GM12878 (cell line): Measurements from ENCODE around the gene PHF20. TPM values are rescaled to one million over a fixed set of nuclear protein-coding genes. Genes with fewer than 3 reads are reported as not detected.

Source experiments
- BCL3 ChIP-seq: IDR thresholded peaks from 2 replicates; pipeline ENCODE4 v1.6.1; 2011; ENCODE audit warnings: borderline replicate concordance, low read depth, mild to moderate bottlenecking, moderate library complexity, low read length; ENCODE audit not compliant: insufficient read depth, poor library complexity, severe bottlenecking
- CBX5 ChIP-seq: sonication (generic); IDR thresholded peaks from 2 replicates; pipeline ENCODE4 v1.6.1; 2016; ENCODE audit warnings: low read depth, moderate library complexity, mild to moderate bottlenecking, inconsistent platforms
- CEBPZ ChIP-seq: fragments of 150-350 bp; IDR thresholded peaks from 2 replicates; pipeline ENCODE4 v1.6.1; 2016; ENCODE audit warnings: low read depth, low read length
- CHD1 ChIP-seq: IDR thresholded peaks from 2 replicates; pipeline ENCODE4 v1.6.1; 2012; ENCODE audit warnings: low read depth, low read length, improper control_type of control experiment
- CHD2 ChIP-seq: IDR thresholded peaks from 2 replicates; pipeline ENCODE4 v1.6.1; 2011; ENCODE audit warnings: low read depth, low read length, improper control_type of control experiment, borderline replicate concordance
- KAT2A ChIP-seq: conservative IDR thresholded peaks from 2 replicates; pipeline ENCODE4 v1.6.1; 2011; ENCODE audit warnings: low read depth, low read length; ENCODE audit not compliant: control insufficient read depth
- NR2C2 ChIP-seq: IDR thresholded peaks from 2 replicates; pipeline ENCODE4 v1.6.1; 2011; ENCODE audit warnings: borderline replicate concordance, low read depth; ENCODE audit not compliant: control insufficient read depth, insufficient read length
- RAD51 ChIP-seq: fragments of 450-650 bp; IDR thresholded peaks from 2 replicates; pipeline ENCODE4 v1.6.1; 2016; ENCODE audit warnings: moderate library complexity, mild to moderate bottlenecking, inconsistent platforms
- RB1 ChIP-seq: fragments of 450-650 bp; formaldehyde crosslinking; IDR thresholded peaks from 2 replicates; pipeline ENCODE4 v1.6.1; 2017; ENCODE audit warnings: mild to moderate bottlenecking, borderline replicate concordance
- RBBP5 ChIP-seq: fragments of 200-600 bp; sonication (generic); conservative IDR thresholded peaks from 2 replicates; pipeline ENCODE4 v1.6.1; 2016
- SIN3A ChIP-seq: IDR thresholded peaks from 2 replicates; pipeline ENCODE4 v1.6.1; 2012; ENCODE audit warnings: low read depth, low read length, improper control_type of control experiment
- ZSCAN29 ChIP-seq: fragments of 450-650 bp; IDR thresholded peaks from 2 replicates; pipeline ENCODE4 v1.6.1; 2017; ENCODE audit warnings: mild to moderate bottlenecking, moderate library complexity
- polyA plus RNA-seq, 11 experiments: library from polyadenylated mRNA; depleted of rRNA in 4 of 11; unstranded in 6 of 11; stranded (reverse) in 5 of 11; fragments of >200 nt; fragmentation: Nextera tagmentation in 4 of 11; fragmentation: Illumina TruSeq in 1 of 11; extraction: Ambion mirVana in 4 of 11; extraction: Trizol in 1 of 11; gene quantifications; 1 replicate in 1 of 11; 2 replicates in 10 of 11; pipeline versions ENCODE4 v1.2.1 to v1.2.3, GENCODE V29; 2011 to 2016; ENCODE audit warnings: inconsistent platforms in 2 of 11, missing spikeins in 2 of 11, low read depth in 1 of 11
- total RNA-seq, 4 experiments: library from RNA; depleted of rRNA in 3 of 4; stranded (reverse); fragments of >200 nt in 3 of 4; fragmentation: Illumina TruSeq in 1 of 4; extraction: Trizol in 1 of 4; gene quantifications; 2 replicates each; pipeline versions ENCODE4 v1.2.1 to v1.2.3, GENCODE V29; 2013 to 2021
- TF ChIP-seq, protein P1 (sequence below): fragments of 450-650 bp; IDR thresholded peaks from 2 replicates; pipeline ENCODE4 v1.6.1; 2017; ENCODE audit warnings: mild to moderate bottlenecking, moderate library complexity
- TF ChIP-seq, protein P2 (sequence below): fragments of 450-650 bp; formaldehyde crosslinking; IDR thresholded peaks from 2 replicates; pipeline ENCODE4 v1.4.0; 2022; ENCODE audit warnings: mild to moderate bottlenecking, moderate library complexity
- TF ChIP-seq, protein P3 (sequence below): IDR thresholded peaks from 2 replicates; pipeline ENCODE4 v1.6.1; 2011; ENCODE audit warnings: borderline replicate concordance, low read depth, mild to moderate bottlenecking, moderate library complexity, mixed read lengths, low read length; ENCODE audit not compliant: insufficient read depth; ENCODE audit errors: extremely low read length

Gene PHF20
- total and polyA plus RNA-seq, 10 of the 15 experiments (the other 5 are each of a cell fraction or from before 2014, with no cell fraction given), result 31.6 to 91.2 (median 46.8) TPM

DNA sequence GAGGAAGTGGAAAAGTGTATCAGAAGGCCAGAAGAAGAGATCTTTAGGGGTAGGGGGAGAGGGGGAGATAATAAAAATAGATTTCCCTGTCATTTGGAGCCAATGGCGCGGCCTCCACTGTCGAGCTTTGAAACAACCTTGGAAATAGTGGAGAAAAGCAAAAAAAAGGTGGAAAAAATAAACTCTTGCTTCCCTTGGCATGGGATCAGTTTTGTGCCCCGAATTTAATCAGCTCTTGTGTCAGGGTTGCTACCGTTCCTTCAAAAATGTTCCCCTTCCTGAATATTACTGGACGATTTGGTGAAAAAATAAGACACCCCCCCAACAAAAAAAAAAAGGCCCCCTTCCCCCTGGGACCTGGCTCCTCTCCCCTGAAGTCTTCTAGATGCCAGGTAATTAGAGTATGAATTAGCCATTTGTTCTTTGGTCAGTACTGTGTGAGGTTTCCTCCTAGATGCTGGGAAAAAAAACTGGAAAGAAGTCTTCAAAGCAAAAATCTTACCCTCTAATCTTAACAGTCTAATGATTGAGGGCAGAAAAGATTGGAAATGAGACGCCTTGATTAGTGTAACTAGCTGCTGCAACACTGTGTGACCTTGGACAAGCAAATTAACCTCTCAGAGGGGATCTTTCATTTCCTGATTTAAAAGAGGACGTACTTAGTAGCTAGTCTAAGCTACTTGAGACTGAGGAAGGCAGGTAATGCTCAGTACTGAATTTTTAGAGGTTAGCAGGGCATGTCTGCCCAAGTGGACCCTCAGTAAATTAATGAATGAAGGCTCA lies 28.9 kb upstream of the PHF20 start (continued):
- TF ChIP-seq, protein P1, sequence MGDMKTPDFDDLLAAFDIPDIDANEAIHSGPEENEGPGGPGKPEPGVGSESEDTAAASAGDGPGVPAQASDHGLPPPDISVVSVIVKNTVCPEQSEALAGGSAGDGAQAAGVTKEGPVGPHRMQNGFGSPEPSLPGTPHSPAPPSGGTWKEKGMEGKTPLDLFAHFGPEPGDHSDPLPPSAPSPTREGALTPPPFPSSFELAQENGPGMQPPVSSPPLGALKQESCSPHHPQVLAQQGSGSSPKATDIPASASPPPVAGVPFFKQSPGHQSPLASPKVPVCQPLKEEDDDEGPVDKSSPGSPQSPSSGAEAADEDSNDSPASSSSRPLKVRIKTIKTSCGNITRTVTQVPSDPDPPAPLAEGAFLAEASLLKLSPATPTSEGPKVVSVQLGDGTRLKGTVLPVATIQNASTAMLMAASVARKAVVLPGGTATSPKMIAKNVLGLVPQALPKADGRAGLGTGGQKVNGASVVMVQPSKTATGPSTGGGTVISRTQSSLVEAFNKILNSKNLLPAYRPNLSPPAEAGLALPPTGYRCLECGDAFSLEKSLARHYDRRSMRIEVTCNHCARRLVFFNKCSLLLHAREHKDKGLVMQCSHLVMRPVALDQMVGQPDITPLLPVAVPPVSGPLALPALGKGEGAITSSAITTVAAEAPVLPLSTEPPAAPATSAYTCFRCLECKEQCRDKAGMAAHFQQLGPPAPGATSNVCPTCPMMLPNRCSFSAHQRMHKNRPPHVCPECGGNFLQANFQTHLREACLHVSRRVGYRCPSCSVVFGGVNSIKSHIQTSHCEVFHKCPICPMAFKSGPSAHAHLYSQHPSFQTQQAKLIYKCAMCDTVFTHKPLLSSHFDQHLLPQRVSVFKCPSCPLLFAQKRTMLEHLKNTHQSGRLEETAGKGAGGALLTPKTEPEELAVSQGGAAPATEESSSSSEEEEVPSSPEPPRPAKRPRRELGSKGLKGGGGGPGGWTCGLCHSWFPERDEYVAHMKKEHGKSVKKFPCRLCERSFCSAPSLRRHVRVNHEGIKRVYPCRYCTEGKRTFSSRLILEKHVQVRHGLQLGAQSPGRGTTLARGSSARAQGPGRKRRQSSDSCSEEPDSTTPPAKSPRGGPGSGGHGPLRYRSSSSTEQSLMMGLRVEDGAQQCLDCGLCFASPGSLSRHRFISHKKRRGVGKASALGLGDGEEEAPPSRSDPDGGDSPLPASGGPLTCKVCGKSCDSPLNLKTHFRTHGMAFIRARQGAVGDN, result peak; percentile 48
- TF ChIP-seq KAT2A, result no peak
- TF ChIP-seq, protein P2, sequence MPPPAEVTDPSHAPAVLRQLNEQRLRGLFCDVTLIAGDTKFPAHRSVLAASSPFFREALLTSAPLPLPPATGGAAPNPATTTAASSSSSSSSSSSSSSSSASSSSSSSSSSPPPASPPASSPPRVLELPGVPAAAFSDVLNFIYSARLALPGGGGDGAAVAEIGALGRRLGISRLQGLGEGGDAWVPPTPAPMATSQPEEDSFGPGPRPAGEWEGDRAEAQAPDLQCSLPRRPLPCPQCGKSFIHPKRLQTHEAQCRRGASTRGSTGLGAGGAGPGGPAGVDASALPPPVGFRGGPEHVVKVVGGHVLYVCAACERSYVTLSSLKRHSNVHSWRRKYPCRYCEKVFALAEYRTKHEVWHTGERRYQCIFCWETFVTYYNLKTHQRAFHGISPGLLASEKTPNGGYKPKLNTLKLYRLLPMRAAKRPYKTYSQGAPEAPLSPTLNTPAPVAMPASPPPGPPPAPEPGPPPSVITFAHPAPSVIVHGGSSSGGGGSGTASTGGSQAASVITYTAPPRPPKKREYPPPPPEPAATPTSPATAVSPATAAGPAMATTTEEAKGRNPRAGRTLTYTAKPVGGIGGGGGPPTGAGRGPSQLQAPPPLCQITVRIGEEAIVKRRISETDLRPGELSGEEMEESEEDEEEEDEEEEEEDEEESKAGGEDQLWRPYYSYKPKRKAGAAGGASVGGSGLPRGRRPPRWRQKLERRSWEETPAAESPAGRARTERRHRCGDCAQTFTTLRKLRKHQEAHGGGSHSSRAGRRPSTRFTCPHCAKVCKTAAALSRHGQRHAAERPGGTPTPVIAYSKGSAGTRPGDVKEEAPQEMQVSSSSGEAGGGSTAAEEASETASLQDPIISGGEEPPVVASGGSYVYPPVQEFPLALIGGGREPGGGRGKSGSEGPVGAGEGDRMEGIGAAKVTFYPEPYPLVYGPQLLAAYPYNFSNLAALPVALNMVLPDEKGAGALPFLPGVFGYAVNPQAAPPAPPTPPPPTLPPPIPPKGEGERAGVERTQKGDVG (CRISPR knock-in tag), result 0 out of 2 replicates have a peak, but pooled peaks have one; percentile 22
- no peak for TF ChIP-seq NR2C2
- TF ChIP-seq, protein P3, sequence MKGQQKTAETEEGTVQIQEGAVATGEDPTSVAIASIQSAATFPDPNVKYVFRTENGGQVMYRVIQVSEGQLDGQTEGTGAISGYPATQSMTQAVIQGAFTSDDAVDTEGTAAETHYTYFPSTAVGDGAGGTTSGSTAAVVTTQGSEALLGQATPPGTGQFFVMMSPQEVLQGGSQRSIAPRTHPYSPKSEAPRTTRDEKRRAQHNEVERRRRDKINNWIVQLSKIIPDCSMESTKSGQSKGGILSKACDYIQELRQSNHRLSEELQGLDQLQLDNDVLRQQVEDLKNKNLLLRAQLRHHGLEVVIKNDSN, result no peak
- no peak for TF ChIP-seq CHD2
- 0 out of 2 replicates have a peak, but pooled peaks have one; percentile 7 for TF ChIP-seq RAD51
- 0 out of 2 replicates have a peak, but pooled peaks have one; percentile 40 for TF ChIP-seq SIN3A
- no peak for TF ChIP-seq CBX5
- no peak for TF ChIP-seq BCL3
- no peak for TF ChIP-seq RB1
- TF ChIP-seq ZSCAN29, result no peak
- TF ChIP-seq RBBP5, result no peak
- TF ChIP-seq CHD1, result peak; percentile 94
- TF ChIP-seq CEBPZ, result no peak
